IMR-90 (cell line): Measurements from ENCODE around the gene APOBEC3H. TPM values are rescaled to one million over a fixed set of nuclear protein-coding genes. Genes with fewer than 3 reads are reported as not detected.

Experiments
- ATAC-seq: fragments of 200-7000 bp; cut with Tn5 transposase; 2 replicates; pipeline ENCODE4 v1.9.1; 2020; ENCODE audit warnings: low read depth, mild to moderate bottlenecking, moderate library complexity
- BruUV-seq: library from RNA; stranded (reverse); fragments of 400-500 nt; replicated peaks from 2 replicates; lab custom pipeline; 2021; lab: Mats Ljungman, UMichigan
- CTCF ChIA-PET: fragments of 300-600 bp; formaldehyde crosslinking; extraction: SDS; loops from one replicate; lab custom pipeline; 2021; ENCODE audit warnings: antibody characterized with exemption; lab: Yijun Ruan, JAX
- POLR2A ChIA-PET: fragments of 300-600 bp; sonication (Branson Sonifier 250); formaldehyde crosslinking; loops from one replicate; lab custom pipeline; 2022; ENCODE audit warnings: antibody characterized with exemption; ENCODE audit not compliant: unreplicated experiment; lab: Charles Lee
- DNase-seq: peaks from one replicate; pipeline ENCODE4 v3.0.0; 2013
- H2AFZ ChIP-seq: replicated peaks from 2 replicates; pipeline ENCODE3; 2013; ENCODE audit warnings: low read length, mild to moderate bottlenecking; ENCODE audit not compliant: poor library complexity
- H2AK5ac ChIP-seq: 2 replicates; pipeline ENCODE4 v1.6.1; 2013; ENCODE audit warnings: low read depth, low read length, inconsistent platforms
- H2AK9ac ChIP-seq: replicated peaks from 2 replicates; pipeline ENCODE3; 2013; ENCODE audit warnings: mild to moderate bottlenecking, low read depth, low read length, moderate library complexity; ENCODE audit not compliant: poor library complexity
- H2BK120ac ChIP-seq: 2 replicates; pipeline ENCODE4 v1.6.1; 2013; ENCODE audit warnings: low read depth, low read length, inconsistent platforms
- H2BK15ac ChIP-seq: 3 replicates; pipeline ENCODE4 v1.6.1; 2013; ENCODE audit warnings: low read depth, low read length, inconsistent platforms
- H2BK20ac ChIP-seq: 2 replicates; pipeline ENCODE4 v1.6.1; 2013; ENCODE audit warnings: low read depth, mild to moderate bottlenecking, inconsistent platforms, low read length, moderate library complexity
- H2BK5ac ChIP-seq: 2 replicates; pipeline ENCODE4 v1.6.1; 2013; ENCODE audit warnings: mild to moderate bottlenecking, low read depth, low read length, inconsistent platforms; ENCODE audit not compliant: poor library complexity, severe bottlenecking
- H3K14ac ChIP-seq: replicated peaks from 2 replicates; pipeline ENCODE4 v1.6.1; 2013; ENCODE audit warnings: low read depth, low read length, inconsistent platforms
- H3K18ac ChIP-seq: 2 replicates; pipeline ENCODE4 v1.6.1; 2013; ENCODE audit warnings: low read depth, low read length, control low read depth
- H3K23ac ChIP-seq: 2 replicates; pipeline ENCODE4 v1.6.1; 2013; ENCODE audit warnings: low read depth, low read length, inconsistent platforms
- H3K27ac ChIP-seq: 2 replicates; pipeline ENCODE4 v1.5.1; 2013; ENCODE audit warnings: mild to moderate bottlenecking, control low read depth, low read length; ENCODE audit not compliant: insufficient read depth
- H3K27me3 ChIP-seq: 2 replicates; pipeline ENCODE4 v1.6.1; 2013; ENCODE audit warnings: low read length; ENCODE audit not compliant: control insufficient read depth, insufficient read depth
- H3K36me3 ChIP-seq: 2 replicates; pipeline ENCODE4 v1.6.1; 2013; ENCODE audit warnings: low read length, mixed read lengths; ENCODE audit not compliant: control insufficient read depth, insufficient read depth
- H3K4ac ChIP-seq: 2 replicates; pipeline ENCODE4 v1.6.1; 2013; ENCODE audit warnings: low read depth, low read length, inconsistent platforms
- H3K4me1 ChIP-seq: 2 replicates; pipeline ENCODE4 v1.6.1; 2013; ENCODE audit warnings: low read length, mixed read lengths; ENCODE audit not compliant: control insufficient read depth, insufficient read depth
- H3K4me2 ChIP-seq: 2 replicates; pipeline ENCODE4 v1.6.1; 2013; ENCODE audit warnings: low read depth, mild to moderate bottlenecking, control low read depth, low read length, moderate library complexity
- H3K4me3 ChIP-seq: 2 replicates; pipeline ENCODE4 v1.5.1; 2013; ENCODE audit warnings: low read depth, mild to moderate bottlenecking, control low read depth, low read length, moderate library complexity; ENCODE audit not compliant: insufficient read depth
- H3K56ac ChIP-seq: 2 replicates; pipeline ENCODE4 v1.6.1; 2013; ENCODE audit warnings: low read length, inconsistent platforms; ENCODE audit not compliant: insufficient read depth; ENCODE audit errors: extremely low read depth
- H3K79me1 ChIP-seq, 2 experiments: 2 replicates each; pipeline ENCODE4 v1.6.1; 2013; ENCODE audit warnings: low read length in 2 of 2, inconsistent platforms in 1 of 2, low read depth in 1 of 2
- H3K9ac ChIP-seq: 2 replicates; pipeline ENCODE4 v1.6.1; 2013; ENCODE audit warnings: low read depth, low read length, control low read depth
- H3K9me1 ChIP-seq: 2 replicates; pipeline ENCODE4 v1.6.1; 2013; ENCODE audit warnings: low read length, inconsistent platforms; ENCODE audit not compliant: insufficient read depth
- H3K9me3 ChIP-seq: 2 replicates; pipeline ENCODE4 v1.6.1; 2013; ENCODE audit warnings: low read length; ENCODE audit not compliant: control insufficient read depth, insufficient read depth
- H4K20me1 ChIP-seq: 2 replicates; pipeline ENCODE4 v1.6.1; 2013; ENCODE audit warnings: low read length, inconsistent platforms; ENCODE audit not compliant: insufficient read depth
- H4K5ac ChIP-seq: 2 replicates; pipeline ENCODE4 v1.6.1; 2013; ENCODE audit warnings: mild to moderate bottlenecking, low read depth, low read length, control low read depth
- H4K8ac ChIP-seq, 2 experiments: 2 replicates each; pipeline ENCODE4 v1.6.1; 2013; ENCODE audit warnings: low read depth in 2 of 2, low read length in 2 of 2, control low read depth in 1 of 2, inconsistent platforms in 1 of 2
- H4K91ac ChIP-seq: 2 replicates; pipeline ENCODE4 v1.6.1; 2013; ENCODE audit warnings: low read depth, low read length, inconsistent platforms; ENCODE audit not compliant: insufficient read depth
- CEBPB ChIP-seq: IDR thresholded peaks from 2 replicates; pipeline ENCODE4 v1.6.1; 2012; ENCODE audit warnings: low read depth, low read length, improper control_type of control experiment
- FOS ChIP-seq: fragments of 150-350 bp; IDR thresholded peaks from 2 replicates; pipeline ENCODE4 v1.6.1; 2016; ENCODE audit warnings: low read depth, low read length
- WGBS, 2 experiments: methylation state at CpG; one replicate each; pipeline versions ENCODE4 v1.1.5 to v1.1.7; 2013; ENCODE audit warnings: missing lambda C conversion rate in 2 of 2; ENCODE audit not compliant: insufficient read length in 1 of 2; ENCODE audit errors: extremely low coverage in 2 of 2; 5-methylcytosine and 5-hydroxymethylcytosine counted together
- dilution Hi-C: fragments of 300-500 bp; cut with HindIII; formaldehyde crosslinking; loops from one replicate; pipeline ENCODE4 v1.14.3; 2018; ENCODE audit warnings: low sequenced_read_pairs; ENCODE audit not compliant: unreplicated experiment
- in situ Hi-C: fragments of 300-500 bp; cut with MboI; formaldehyde crosslinking; loops from 3 replicates; pipeline ENCODE4 v1.14.3; 2019; ENCODE audit warnings: low sequenced_read_pairs, inconsistent platforms, mixed read lengths
- intact Hi-C: fragments of 100-400 bp; cut with micrococcal nuclease; formaldehyde crosslinking; loops from 2 replicates; pipeline ENCODE4 v1.10.0; 2022
- polyA plus RNA-seq, 3 experiments: library from polyadenylated mRNA; depleted of rRNA; stranded (reverse); fragments of >200 nt; gene quantifications; 2 replicates each; pipeline ENCODE4 v1.2.3, GENCODE V29; 2012; ENCODE audit warnings: low replicate concordance in 1 of 3
- total RNA-seq: library from RNA; depleted of rRNA; stranded (reverse); fragments of >200 nt; gene quantifications from 2 replicates; pipeline ENCODE4 v1.2.3, GENCODE V29; 2012

APOBEC3H gene
- total and polyA plus RNA-seq, 2 of the 4 experiments (the other 2 are of a cell fraction): 0.18 TPM; not detected in 1

- H4K5ac ChIP-seq: no peak overlapping the region
- no peak overlapping the region for H3K23ac ChIP-seq
- no peak overlapping the region for H3K4ac ChIP-seq
- no peak overlapping the region for H3K9ac ChIP-seq
- DNase-seq: no peak
- POLR2A ChIA-PET: no interaction called here
- H3K27me3 ChIP-seq: peaks cover 38% of the 10 kb centered on the region
- no peak overlapping the region for H3K4me2 ChIP-seq
- no peak overlapping the region for H3K27ac ChIP-seq
- CTCF ChIA-PET: no interaction called here
- no peaks in the 10 kb centered on the region for H3K36me3 ChIP-seq
- H2AK9ac ChIP-seq: no peak overlapping the region
- no peak overlapping the region for H3K56ac ChIP-seq
- no peak for ATAC-seq
- no peak overlapping the region for H2BK20ac ChIP-seq
- no peak overlapping the region for H4K91ac ChIP-seq
- H2BK5ac ChIP-seq: no peak overlapping the region
- H4K8ac ChIP-seq: no peak overlapping the region
- no peak overlapping the region for H2AK5ac ChIP-seq
- H3K9me3 ChIP-seq: no peaks in the 10 kb centered on the region
- H2BK120ac ChIP-seq: no peak overlapping the region
- BruUV-seq: no TSS peak
- H3K18ac ChIP-seq: no peak overlapping the region
- no peak overlapping the region for H3K4me3 ChIP-seq
- H3K9me1 ChIP-seq: no peaks in the 10 kb centered on the region
- peaks cover 3% of the 10 kb centered on the region; the same call in 1 of the 2 replicates for H3K4me1 ChIP-seq
- H2BK15ac ChIP-seq: no peak overlapping the region
- in situ Hi-C loops: no loop called here
- no peak overlapping the region for H3K14ac ChIP-seq
- no peak overlapping the region for H2AFZ ChIP-seq
- WGBS, 2 experiments: 60% methylated on average over 3 of the region's 6 CpGs; no CpG with 5 or more reads in 1 of the 2 experiments
- no peaks in the 10 kb centered on the region for H4K20me1 ChIP-seq
- TF ChIP-seq FOS (no peak), CEBPB (peak; percentile 57; the same call in 1 of the 2 replicates)
- no peaks in the 10 kb centered on the region for H3K79me1 ChIP-seq
- dilution Hi-C loops: no loop called here
- intact Hi-C loops: no loop called here
These were observed 7.1 kb upstream of the APOBEC3H start for GRCh38 chr22:39089928-39090327.
